ENCODE data around the gene SH3BGRL2.
"Not testable (repeated sequence)": the region's sequence is repeated elsewhere in the genome, so short reads cannot be mapped to it uniquely, and the experiment has no call there.

The SH3BGRL2 gene

DNA sequence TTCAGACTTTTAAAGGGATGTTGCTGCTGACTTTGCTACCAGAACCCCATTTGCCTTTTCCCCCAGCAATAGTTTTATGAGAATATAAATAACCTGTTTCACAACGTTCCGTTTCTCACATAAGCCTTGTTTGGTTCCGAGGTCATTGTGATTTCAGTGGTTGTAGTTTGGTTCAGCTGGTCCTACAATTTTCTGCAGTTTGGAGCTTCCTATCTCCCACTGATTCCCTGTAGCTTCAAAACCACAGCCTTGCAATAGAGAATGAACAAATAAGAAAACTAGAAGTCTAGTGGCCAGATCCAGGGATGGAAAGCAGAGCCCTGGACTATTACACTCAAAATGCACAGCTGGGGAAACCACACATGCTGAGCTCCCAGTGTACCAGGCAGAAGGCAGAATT is 24.1 kb upstream of the SH3BGRL2 start:
- Mint-ChIP-seq H3K4me3 (no peak overlapping the region), H3K4me1 (ENCODE audit: low read depth) (no peaks in the 10 kb centered on the region), H3K9me3 (peaks cover 10% of the 10 kb centered on the region), H3K27me3 (no peaks in the 10 kb centered on the region), H3K36me3 (ENCODE audit: low read depth) (no peaks in the 10 kb centered on the region), H3K27ac (no peak overlapping the region)
- intact Hi-C loops (cut with micrococcal nuclease) = no loop called here

DNA sequence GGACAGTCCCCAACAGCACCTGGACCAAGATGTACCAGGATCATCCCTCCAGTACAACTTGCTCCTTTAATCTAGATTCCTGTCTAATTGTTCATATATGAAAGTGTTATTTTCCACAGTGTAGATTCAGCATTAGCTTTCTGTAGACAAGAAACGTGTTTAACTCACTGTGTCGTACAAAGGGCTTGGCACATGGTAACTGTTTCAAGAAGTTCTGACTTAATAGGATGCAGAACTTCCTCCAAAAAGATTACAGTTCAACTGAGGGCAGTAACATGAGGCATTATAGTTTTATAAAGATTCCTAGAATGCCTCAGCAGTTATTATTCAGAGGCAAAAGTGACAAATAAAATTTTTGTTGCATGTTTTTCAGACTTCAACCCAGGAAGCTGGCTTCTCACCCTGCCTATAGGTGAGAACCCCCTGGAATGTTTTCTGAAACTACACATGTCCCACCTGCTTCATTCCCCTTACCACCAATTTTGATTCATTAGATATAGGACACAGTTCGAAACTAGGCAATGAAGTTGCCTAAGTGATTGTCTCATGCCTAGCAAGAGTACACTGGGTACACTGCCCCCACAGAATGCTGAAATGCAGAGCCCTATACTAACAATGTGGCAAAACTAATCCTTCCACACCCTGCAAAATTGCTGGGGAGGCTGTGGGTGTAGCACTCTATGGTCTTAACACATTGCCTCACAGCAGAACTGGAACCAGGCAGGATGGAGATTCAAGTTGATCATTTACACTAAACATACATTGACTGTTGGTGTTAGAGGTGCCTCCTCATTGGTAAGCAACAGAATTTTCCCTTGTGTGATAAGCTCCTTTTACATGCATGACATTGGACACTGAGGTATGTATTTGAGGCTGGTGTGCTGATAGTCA is 22.6 kb upstream of the SH3BGRL2 start:
- Mint-ChIP-seq H3K27ac (no peak overlapping the region), H3K9me3 (peaks cover 10% of the 10 kb centered on the region), H3K27me3 (no peaks in the 10 kb centered on the region), H3K4me1 (ENCODE audit: low read depth) (no peaks in the 10 kb centered on the region), H3K4me3 (no peak overlapping the region), H3K36me3 (ENCODE audit: low read depth) (no peaks in the 10 kb centered on the region)
- intact Hi-C loops (cut with micrococcal nuclease) = no loop called here

DNA sequence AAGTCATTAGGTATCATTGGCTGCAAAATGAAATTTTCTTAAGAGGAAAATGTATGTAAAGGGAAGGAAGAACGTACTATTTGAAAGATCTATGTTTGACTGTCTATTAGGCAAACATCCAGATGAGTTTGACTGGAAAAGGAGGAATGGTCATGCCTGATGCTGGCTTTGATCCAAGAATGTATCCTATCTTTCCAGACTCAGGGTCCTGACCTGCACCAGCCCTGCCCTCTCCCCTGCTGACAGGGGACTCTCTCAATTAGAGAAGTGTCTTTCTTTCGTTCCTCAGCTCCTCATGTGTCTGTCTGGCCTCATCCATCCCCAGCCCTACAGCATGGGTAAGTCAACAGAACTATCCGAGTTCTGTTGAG is 21.9 kb upstream of the SH3BGRL2 start:
- H3K4me1 Mint-ChIP-seq (ENCODE audit: low read depth) = no peaks in the 10 kb centered on the region
- intact Hi-C loops (cut with micrococcal nuclease) = no loop called here
- H3K27me3 Mint-ChIP-seq = no peaks in the 10 kb centered on the region
- H3K36me3 Mint-ChIP-seq (ENCODE audit: low read depth) = no peaks in the 10 kb centered on the region
- H3K9me3 Mint-ChIP-seq = peaks cover 10% of the 10 kb centered on the region
- H3K27ac Mint-ChIP-seq = no peak overlapping the region
- no peak overlapping the region for H3K4me3 Mint-ChIP-seq

DNA sequence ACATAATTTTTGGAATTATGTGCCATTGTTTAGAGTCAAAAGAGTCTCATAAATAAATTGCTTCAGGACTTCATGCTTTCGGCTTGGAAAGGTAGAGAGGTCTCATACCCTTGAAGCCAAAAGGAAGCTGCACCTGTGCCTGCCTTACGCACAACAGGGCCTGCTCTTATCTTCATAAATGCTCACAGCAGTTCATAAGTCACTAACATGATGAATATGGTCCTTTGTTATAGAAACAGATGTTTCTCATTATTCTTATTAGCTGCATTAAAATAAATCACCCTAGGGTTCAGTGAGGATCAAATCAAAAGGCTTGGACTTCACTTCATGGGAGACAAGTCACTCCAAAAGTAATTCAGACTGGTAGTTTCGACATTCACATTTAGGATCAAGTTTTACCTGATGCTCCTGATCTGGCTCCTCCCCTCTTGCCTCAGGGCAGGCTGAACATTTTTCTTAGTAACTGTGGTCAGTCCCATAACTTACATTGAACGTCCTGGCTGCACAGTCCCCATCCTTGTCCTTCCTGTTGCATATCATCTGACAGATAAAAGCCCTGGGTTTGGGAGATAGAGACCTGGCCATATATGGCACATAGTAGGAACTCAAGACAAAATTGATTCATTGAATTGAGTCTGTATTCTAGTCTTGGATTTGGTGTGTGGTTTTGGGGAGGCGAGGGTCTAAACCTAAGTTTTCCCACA is 20.7 kb upstream of the SH3BGRL2 start:
- intact Hi-C loops (cut with micrococcal nuclease) = no loop called here
- Mint-ChIP-seq H3K9me3 (peaks cover 10% of the 10 kb centered on the region), H3K27ac (no peak overlapping the region), H3K4me3 (no peak overlapping the region), H3K27me3 (no peaks in the 10 kb centered on the region), H3K4me1 (ENCODE audit: low read depth) (no peaks in the 10 kb centered on the region), H3K36me3 (ENCODE audit: low read depth) (no peaks in the 10 kb centered on the region)

DNA sequence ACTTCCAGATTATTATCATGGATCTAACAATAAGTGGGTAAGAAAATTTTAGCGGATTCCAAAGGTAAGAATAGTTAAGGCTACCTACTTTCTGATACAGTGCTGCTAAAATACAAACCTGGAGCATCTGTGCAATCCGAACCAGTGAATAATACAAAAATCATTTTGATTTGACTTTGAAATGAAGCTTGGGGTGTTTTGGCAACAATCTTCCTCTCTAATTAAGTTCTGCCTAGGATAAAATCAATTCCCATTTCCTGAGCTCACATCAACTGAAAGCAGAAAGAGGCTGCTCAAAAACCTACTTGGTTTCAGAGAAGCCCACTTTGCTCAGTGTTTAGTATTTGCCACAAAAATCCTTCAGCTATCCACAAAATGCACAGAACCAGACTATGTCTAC is 18.7 kb upstream of the SH3BGRL2 start:
- H3K4me1 Mint-ChIP-seq (ENCODE audit: low read depth) = no peaks in the 10 kb centered on the region
- peaks cover 4% of the 10 kb centered on the region for H3K9me3 Mint-ChIP-seq
- H3K36me3 Mint-ChIP-seq (ENCODE audit: low read depth) = no peaks in the 10 kb centered on the region
- intact Hi-C loops (cut with micrococcal nuclease) = no loop called here
- H3K27me3 Mint-ChIP-seq = no peaks in the 10 kb centered on the region
- no peak overlapping the region for H3K4me3 Mint-ChIP-seq
- H3K27ac Mint-ChIP-seq = no peak overlapping the region

DNA sequence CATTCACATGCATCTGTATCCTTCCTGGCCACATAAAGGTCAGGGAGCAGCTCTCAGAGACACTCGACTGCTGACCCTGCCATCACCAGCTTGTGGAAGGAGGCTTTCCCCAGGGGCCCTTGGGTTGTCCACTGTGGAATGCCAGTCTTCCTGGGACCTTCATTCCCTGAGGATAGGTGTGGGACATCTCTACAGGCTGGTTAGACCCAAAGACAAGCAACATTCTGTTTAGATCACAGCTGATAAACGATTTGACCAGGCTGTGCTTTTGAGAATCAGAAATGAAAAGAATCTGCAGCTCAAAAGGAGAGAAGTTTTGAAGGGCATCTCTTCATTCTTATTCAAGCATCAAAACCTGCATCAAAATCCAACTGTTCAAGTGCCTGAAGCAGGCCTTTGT is 18.2 kb upstream of the SH3BGRL2 start:
- Mint-ChIP-seq H3K4me3 (no peak overlapping the region), H3K9me3 (no peaks in the 10 kb centered on the region), H3K36me3 (ENCODE audit: low read depth) (no peaks in the 10 kb centered on the region), H3K4me1 (ENCODE audit: low read depth) (no peaks in the 10 kb centered on the region), H3K27me3 (no peaks in the 10 kb centered on the region), H3K27ac (no peak overlapping the region)
- intact Hi-C loops (cut with micrococcal nuclease) = no loop called here

DNA sequence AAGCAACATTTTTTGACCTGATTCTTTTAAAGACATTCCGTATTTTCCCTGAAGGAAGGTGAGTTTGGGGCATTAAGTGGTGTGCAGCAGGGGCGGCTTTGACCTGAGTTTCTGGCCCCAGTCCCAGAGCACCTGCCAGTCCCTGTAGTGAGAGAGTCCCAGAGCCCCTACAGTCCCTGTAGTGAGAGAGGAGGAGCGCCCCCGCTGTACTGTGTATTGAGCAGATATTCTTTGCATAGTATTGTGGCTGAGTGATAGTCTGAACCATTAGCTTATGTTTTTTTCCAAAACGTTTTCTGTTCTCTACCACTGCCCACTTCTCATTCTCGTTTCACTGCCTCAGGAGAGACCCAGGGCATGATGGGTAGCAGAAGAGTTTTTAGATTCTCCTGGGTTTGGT is 17.2 kb upstream of the SH3BGRL2 start:
- no peak overlapping the region for H3K4me3 Mint-ChIP-seq
- H3K27ac Mint-ChIP-seq = no peak overlapping the region
- H3K27me3 Mint-ChIP-seq = no peaks in the 10 kb centered on the region
- intact Hi-C loops (cut with micrococcal nuclease) = no loop called here
- H3K4me1 Mint-ChIP-seq (ENCODE audit: low read depth) = no peaks in the 10 kb centered on the region
- H3K9me3 Mint-ChIP-seq = no peaks in the 10 kb centered on the region
- no peaks in the 10 kb centered on the region for H3K36me3 Mint-ChIP-seq (ENCODE audit: low read depth)

DNA sequence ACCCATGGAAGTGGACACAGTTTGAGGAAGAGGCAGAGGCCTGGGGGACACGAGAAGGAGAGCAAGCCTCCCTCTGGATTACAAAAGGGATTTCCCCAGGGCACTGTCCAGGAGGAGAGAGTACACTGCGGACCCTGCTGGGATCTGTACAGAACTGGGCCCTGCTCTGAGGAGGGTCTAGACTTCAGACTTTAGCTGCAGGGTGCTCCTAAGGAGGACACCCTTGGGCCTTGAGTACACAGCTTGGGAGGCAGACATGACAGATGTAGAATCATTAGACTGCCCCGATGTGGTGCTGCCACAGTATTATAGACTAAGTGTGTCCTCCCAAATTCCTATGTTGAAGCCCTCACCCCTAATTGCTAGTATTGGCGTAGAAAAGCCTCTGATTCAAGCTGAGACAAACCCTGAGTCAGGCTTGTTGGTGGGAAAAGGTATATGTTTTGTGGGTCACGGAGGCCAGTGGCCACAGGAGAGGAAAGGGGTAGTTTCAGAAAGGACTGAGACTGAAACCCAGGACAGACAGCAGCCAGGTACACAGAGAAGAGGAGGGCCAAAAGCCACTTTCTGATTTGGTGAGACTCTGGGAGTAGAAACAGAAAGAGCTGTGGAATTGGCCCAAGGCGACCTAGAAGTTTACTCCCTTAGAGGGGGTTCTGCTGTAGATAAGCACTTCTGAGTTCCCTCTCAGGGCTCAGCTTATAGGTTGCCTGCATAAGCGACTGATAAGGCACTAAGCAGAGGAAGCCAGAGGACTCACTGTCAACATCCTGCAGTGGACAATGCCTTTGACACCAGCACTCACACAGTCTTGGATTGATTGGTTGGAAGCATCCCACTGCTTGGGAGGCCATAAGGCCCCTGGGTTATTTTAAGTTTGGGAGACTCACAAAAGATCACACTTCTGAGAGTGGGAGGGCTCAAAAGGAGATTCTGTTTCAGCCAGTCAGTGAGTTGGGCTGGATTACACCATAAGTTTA is 16.5 kb upstream of the SH3BGRL2 start:
- no peaks in the 10 kb centered on the region for H3K27me3 Mint-ChIP-seq
- no peaks in the 10 kb centered on the region for H3K4me1 Mint-ChIP-seq (ENCODE audit: low read depth)

DNA sequence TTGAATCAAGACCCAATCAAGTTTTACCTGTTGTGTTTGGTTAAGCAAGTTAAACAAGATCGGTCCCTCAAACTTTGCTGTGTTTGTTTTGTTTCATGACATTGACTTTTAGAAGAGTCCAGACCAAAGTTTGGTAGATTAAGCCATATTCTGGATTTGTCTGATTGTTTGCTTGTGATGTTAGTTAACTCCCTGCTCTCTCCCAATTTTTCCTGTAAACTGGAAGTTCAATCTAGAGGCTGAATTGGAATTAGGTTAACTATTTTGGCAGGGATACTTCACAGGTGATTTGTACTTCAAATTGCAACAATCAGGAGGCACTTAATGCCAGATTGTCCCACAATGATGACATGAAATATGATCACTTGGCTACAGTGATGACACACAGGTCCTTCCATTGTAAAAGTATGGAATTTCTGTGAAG is 13.6 kb upstream of the SH3BGRL2 start:
- no peaks in the 10 kb centered on the region for H3K27me3 Mint-ChIP-seq
- no peaks in the 10 kb centered on the region for H3K9me3 Mint-ChIP-seq
- no peaks in the 10 kb centered on the region for H3K36me3 Mint-ChIP-seq (ENCODE audit: low read depth)
- no peaks in the 10 kb centered on the region for H3K4me1 Mint-ChIP-seq (ENCODE audit: low read depth)
- intact Hi-C loops (cut with micrococcal nuclease) = no loop called here
- no peak overlapping the region for H3K27ac Mint-ChIP-seq
- H3K4me3 Mint-ChIP-seq = no peak overlapping the region

More for the DNA sequence above, 16.5 kb upstream of the SH3BGRL2 start:
- Mint-ChIP-seq H3K27ac (no peak overlapping the region), H3K9me3 (no peaks in the 10 kb centered on the region), H3K36me3 (ENCODE audit: low read depth) (no peaks in the 10 kb centered on the region), H3K4me3 (no peak overlapping the region)
- intact Hi-C loops (cut with micrococcal nuclease) = no loop called here

DNA sequence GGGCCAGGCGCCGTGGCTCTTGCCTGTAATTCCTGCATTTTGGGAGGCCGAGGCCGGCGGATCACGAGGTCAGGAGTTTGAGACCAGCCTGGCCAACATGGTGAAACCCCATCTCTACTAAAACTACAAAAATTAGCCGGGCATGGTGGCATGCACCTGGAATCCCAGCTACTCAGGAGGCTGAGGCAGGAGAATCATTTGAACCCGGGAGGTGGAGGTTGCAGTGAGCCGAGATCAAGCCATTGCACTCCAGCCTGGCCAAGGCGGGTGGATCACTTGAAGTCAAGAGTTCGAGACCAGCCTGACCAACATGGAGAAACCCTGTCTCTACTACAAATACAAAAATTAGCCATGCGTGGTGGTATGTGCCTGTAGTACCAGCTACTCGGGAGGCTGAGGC is 12.7 kb upstream of the SH3BGRL2 start:
- H3K27ac Mint-ChIP-seq; H3K36me3 Mint-ChIP-seq (ENCODE audit: low read depth); H3K4me3 Mint-ChIP-seq; H3K4me1 Mint-ChIP-seq (ENCODE audit: low read depth); H3K9me3 Mint-ChIP-seq; H3K27me3 Mint-ChIP-seq; intact Hi-C loops (cut with micrococcal nuclease): not testable (repeated sequence)

DNA sequence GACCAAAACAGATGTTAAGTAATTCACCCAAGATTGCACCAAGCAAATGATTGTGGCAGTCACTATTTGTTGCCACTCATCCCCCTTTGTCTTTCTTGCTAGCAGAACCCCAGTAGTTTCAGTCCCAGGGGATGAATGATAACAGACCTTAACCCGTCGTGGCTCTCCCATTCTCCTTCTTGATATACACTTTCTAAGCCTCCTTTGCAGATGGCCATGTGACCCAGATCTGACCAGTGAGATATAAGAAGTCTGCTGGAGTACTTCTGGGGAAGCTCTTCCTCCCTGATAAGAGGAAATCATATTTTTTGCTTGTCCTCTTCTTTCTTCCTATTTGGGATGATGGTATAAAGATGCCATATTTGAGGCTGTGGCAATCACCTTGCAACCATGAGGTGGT is 9.6 kb upstream of the SH3BGRL2 start:
- Mint-ChIP-seq H3K27ac (no peak overlapping the region), H3K9me3 (no peaks in the 10 kb centered on the region), H3K4me3 (no peak overlapping the region), H3K36me3 (ENCODE audit: low read depth) (no peaks in the 10 kb centered on the region), H3K4me1 (ENCODE audit: low read depth) (no peaks in the 10 kb centered on the region), H3K27me3 (no peaks in the 10 kb centered on the region)
- intact Hi-C loops (cut with micrococcal nuclease) = no loop called here

DNA sequence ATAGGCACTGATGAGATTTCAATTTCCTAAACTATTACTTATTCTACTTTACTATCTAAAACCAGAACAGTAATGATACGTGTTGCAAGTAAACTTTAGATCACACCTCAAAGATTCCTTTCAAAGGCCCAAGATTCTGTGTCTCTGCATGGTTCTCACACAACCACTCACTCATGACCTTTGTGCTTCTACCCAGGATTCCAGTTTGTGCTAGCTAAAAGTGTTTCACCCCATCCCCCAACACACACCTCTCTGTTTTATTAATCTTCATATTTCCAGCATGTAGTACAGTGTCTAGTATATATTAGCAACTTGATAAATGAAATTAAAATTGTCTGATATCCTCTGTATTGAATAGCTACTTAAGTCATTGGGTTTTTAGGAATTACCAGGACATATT is 8.8 kb upstream of the SH3BGRL2 start:
- no peaks in the 10 kb centered on the region for H3K36me3 Mint-ChIP-seq (ENCODE audit: low read depth)
- no peaks in the 10 kb centered on the region for H3K27me3 Mint-ChIP-seq
- no peak overlapping the region for H3K27ac Mint-ChIP-seq
- no peaks in the 10 kb centered on the region for H3K4me1 Mint-ChIP-seq (ENCODE audit: low read depth)
- H3K4me3 Mint-ChIP-seq = no peak overlapping the region
- no peaks in the 10 kb centered on the region for H3K9me3 Mint-ChIP-seq
- intact Hi-C loops (cut with micrococcal nuclease) = no loop called here

DNA sequence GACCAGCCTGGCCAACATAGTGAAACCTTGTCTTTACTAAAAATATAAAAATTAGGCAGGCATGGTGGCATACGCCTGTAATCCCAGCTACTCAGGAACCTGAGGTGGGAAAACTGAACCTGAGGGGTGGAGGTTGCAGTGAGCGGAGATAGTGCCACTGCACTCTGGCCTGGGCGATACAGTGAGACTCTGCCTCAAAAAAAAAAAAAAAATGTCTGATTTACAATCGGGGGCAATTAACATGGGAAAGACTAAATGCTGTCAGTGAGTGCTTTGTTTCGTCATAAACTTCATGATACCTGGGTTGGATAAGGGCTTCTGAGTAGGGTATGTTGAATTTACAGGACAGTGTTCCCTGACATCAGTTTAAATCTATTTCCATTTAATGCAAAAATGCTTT is 8.0 kb upstream of the SH3BGRL2 start:
- Mint-ChIP-seq H3K4me1 (ENCODE audit: low read depth) (no peaks in the 10 kb centered on the region), H3K4me3 (no peak overlapping the region), H3K36me3 (ENCODE audit: low read depth) (no peaks in the 10 kb centered on the region), H3K27me3 (no peaks in the 10 kb centered on the region), H3K9me3 (no peaks in the 10 kb centered on the region), H3K27ac (no peak overlapping the region)
- intact Hi-C loops (cut with micrococcal nuclease) = no loop called here

DNA sequence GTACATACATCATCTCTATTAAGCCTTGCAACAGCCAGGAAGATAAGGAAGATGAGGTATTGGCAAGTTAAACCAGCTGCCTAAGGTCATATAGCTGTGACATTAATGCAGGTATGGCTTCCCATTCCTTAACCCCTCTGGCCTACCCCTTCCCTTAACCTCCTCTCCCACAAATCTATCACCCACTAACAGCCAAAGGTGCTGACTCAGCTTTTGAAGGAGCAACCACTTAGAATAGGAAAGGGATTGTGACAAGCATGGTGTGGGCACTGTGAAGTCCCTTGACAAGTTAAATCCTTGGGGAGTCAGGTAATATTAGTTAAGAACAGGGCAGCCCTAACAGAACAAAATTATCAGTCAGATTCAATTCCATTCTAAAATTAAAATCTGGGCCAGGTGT is 5.4 kb upstream of the SH3BGRL2 start:
- H3K36me3 Mint-ChIP-seq (ENCODE audit: low read depth) = no peaks in the 10 kb centered on the region
- peaks cover 14% of the 10 kb centered on the region for H3K27me3 Mint-ChIP-seq
- H3K27ac Mint-ChIP-seq = no peak overlapping the region
- H3K4me1 Mint-ChIP-seq (ENCODE audit: low read depth) = peaks cover 3% of the 10 kb centered on the region
- H3K4me3 Mint-ChIP-seq = no peak overlapping the region
- intact Hi-C loops (cut with micrococcal nuclease) = no loop called here
- H3K9me3 Mint-ChIP-seq = no peaks in the 10 kb centered on the region

All from dendritic cell treated with granulocyte-macrophage colony-stimulating factor and Interleukin-4, amounts not matched to agents 40 ng/mL and 50 ng/mL, for 4 days (primary cell).